Stimulated activated CD4-positive, alpha-beta T cell treated with anti-CD3 and anti-CD28 coated beads, Interleukin-4, amount 100 ng/mL, for 4 hours (primary cell): ENCODE measurements around the gene NARS2.
"Not testable (repeated sequence)": the region's sequence is repeated elsewhere in the genome, so short reads cannot be mapped to it uniquely, and the experiment has no call there.

ENCODE experiments used
- DNase-seq, 2 experiments: peaks; one replicate each; pipeline ENCODE4 v3.0.0-alpha.2; 2020

NARS2 gene

DNA sequence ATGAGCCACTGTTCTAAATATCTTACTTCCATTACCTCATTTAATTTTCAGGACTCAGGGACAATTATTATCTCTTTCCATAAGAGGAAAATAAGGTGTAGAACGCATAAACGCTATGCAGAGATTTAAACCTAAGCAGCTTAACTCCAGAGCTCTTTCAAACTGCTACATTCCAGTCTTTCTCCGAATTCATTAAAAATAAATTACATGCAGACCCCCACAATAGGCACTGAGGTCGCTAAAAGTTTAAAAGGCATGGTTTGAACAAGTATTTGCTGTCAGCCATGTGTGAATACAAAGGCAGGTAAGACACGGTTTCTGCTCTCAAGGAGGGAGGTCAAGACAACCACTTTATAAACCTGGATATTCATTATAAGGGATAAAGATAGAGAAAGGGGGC is 983 bp downstream of the NARS2 start:
- no peak for DNase-seq

- no peak for DNase-seq
Measured at GRCh38 chr11:78573271-78573670, 1.4 kb downstream of the NARS2 start.

- no peak for DNase-seq
Measured at GRCh38 chr11:78572394-78572793, 2.3 kb downstream of the NARS2 start.

DNA sequence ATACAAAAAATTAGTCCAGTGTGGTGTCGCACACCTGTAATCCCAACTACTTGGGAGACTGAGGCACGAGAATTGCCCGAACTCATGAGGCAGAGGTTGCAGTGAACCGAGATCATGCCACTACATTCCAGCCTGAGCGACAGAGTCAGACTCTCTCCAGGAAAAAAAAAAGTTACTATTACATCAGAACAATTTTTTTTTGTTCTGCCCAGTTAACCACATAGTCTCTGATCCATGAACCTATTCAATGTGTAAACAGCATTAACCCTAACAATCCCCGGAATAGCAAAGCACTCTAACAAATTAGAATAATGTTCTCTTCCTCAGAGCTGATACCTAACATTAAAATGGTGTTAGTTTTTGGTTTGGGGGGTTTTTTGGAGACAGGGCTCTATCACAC is 4.6 kb downstream of the NARS2 start:
- no peak for DNase-seq

- no peak for DNase-seq
Measured at GRCh38 chr11:78567209-78567608, 7.5 kb downstream of the NARS2 start.

DNA sequence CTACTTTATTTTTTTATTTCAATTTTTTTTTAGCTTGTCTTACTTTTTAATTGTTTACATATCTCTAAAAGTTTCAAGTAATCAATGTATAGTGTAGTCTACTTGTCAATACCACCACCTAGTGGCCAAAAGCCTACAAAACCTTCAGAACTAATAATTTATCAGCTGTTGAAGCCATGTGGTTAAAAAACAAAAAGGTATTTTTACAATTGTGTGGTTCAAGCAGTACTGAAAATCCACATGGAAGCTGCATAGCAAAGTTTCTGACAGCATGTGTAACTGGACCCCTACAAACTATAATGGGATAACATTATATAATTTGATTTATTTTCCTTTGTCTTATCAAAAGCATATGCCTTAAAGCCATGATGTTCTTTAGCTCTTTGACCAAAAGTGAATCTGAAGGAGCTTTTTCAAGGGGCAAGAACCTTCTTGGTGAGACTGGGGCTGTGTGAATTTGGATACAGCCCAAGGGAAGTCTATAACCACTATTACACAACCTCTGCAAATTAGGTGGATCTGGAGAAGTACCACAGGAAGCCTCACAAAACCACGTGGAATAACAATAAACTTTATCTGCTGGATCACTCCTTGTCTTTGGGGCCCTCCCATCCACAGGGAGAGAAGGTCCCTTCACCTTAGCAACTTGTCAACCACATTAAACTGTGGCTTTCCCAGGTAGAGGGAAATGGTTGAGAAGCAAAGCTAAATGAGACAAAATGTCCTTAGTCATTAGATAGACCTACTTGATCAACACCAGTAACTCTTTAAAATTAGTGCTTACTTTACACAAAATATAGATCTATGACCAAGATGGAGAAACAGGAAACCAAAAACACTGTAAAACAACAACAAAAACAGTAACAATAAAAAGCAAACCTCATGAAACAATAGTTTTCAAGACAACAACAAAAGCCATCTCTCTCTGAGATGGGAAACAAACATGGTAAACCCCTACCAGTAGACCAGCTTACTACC is 9.9 kb downstream of the NARS2 start:
- no peak for DNase-seq

DNA sequence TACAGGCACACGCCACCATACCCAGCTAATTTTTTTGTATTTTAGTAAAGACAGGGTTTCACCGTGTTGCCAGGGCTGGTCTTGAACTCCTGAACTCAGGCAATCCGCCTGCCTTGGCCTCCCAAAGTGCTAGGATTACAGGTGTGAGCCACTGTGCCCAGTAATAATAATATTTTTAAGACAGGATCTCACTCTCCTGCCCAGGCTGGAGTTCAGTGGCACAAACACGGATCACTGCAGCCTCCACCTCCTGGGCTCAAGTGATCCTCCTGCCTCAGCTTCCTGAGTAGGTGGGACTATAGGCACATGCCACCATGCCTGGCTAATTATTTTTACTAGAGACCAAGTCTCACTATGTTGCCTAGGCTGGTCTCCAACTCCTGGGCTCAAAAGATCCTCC is 10.6 kb downstream of the NARS2 start:
- DNase-seq = not testable (repeated sequence)

- not testable (repeated sequence) for DNase-seq
Measured at GRCh38 chr11:78563090-78563489, 11.6 kb downstream of the NARS2 start.

DNA sequence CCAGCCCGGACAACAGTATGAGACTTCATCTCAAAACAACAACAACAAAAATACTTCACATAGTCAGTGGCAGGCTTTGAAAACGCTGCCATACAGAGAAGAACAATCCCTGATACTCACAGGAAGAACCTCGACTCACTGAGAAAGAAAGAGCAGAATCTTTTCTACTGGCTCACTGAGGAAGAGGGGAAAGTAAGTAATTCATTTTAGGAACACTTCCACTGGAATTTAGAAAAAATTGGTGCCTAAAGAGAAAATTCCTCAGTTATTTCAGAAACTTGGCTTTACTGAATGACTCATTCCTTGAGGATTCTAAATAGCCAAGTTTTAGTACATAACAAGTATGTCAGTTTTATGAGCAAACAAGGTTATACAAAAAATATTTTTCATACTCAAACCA is 12.3 kb downstream of the NARS2 start:
- DNase-seq = no peak

DNA sequence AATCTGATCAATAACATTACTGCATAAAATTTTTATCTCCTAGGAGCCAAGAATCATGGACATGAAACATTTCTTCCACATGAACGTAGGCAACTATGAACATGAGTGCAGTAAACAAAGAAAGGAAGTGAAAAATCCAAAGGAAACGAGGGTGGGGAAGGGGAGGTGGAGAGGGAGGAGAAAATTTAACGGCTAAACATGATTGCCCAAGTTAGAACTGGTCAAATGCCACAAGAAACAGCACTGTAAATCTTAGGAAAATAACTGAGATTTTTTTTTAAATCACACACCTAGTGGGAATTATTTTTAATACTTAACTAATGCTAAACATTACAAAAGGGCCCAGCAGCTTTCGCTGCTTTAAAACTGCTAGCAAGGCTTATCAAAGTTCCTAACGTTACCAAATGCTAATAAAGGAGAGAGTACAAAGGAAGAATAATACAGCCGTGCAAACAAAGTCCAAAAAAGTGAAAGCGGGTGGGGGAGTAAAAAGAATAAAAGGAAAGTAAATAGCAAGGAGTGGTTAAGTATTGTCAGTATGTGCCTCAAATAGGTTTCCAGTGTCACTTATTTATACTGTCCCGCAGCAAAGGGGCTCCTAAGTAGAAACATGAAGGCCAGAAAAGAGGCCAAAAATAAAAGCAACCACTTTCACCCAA is 13.7 kb downstream of the NARS2 start:
- no peak for DNase-seq

GRCh38 chr11:78560153-78560552 is 14.5 kb downstream of the NARS2 start:
- no peak for DNase-seq

- DNase-seq = no peak
Measured at GRCh38 chr11:78557236-78557635, 17.4 kb downstream of the NARS2 start.

DNA sequence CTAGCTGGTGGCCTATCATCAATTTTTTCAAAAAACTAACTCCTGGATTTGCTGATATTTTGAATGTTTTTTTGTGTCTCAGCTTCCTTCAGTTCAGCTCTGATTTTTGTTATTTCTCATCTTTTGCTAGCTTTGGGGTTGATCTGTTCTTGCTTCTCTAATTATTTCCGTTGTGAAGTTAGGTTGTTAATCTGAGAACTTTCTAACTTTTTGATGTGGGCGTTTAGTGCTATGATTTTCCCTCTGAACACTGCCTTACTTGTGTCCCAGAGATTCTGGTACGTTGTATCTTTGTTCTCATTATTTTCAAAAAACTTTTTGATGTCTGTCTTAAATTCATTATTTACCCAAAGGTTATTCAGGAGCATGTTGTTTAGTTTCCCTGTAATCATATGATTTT is 19.1 kb downstream of the NARS2 start:
- DNase-seq = no peak

GRCh38 chr11:78552881-78553280 is 21.8 kb downstream of the NARS2 start:
- DNase-seq = no peak

- DNase-seq = not testable (repeated sequence)
Measured at GRCh38 chr11:78552139-78552538, 22.5 kb downstream of the NARS2 start.

DNA sequence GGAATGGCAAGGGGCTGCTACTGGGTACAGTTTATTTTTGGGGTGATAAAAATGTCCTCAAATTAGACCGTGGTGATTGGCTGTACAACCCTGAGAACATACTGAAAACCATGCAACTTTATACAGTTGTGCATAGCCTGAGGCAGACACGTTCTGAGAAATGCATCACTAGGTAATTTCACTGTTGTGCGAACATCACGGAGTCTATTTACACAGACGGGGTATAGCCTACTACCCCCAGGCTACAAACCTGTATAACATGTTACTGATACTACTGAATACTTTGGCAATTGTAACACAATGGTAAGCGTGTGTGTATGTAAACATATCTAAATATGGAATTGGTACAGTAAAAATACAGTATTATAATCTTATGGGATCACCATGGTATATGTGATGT is 23.6 kb downstream of the NARS2 start:
- DNase-seq = no peak

DNA sequence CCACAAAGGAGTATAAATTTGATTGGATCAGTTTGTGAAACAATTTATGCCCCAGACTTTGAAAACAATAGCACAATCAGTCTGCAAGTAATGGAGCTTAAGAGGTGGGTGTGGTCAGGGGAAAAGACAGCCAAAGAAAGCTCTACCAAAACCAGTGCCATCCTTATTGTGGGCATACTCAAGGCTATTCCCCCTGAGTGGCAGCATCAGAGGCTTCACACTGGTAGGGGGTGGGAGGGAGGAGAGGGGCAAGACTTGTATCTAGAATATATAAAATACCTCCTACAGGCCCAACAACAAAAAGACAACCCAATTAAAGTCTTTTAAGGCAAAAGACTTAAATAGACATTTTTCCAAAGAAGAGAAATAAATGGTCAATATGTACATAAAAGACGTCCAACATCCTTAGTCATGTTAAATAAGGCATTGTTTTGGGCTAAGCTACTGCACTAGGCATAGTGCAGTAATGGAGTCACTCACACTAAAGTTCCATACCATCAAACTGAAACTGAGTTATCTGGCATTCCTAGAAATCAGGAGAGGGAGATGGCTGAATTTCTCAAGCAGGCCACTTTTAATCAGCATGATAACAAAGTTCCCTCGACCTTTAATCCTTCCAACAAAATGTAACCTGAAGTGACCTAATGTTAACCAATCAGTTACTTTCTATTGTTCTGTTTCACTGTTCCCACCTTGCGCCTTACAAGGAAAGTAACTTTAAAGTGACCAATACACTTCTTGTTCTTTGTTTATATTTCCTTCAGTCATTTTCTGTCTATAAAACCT is 24.8 kb downstream of the NARS2 start:
- no peak for DNase-seq

DNA sequence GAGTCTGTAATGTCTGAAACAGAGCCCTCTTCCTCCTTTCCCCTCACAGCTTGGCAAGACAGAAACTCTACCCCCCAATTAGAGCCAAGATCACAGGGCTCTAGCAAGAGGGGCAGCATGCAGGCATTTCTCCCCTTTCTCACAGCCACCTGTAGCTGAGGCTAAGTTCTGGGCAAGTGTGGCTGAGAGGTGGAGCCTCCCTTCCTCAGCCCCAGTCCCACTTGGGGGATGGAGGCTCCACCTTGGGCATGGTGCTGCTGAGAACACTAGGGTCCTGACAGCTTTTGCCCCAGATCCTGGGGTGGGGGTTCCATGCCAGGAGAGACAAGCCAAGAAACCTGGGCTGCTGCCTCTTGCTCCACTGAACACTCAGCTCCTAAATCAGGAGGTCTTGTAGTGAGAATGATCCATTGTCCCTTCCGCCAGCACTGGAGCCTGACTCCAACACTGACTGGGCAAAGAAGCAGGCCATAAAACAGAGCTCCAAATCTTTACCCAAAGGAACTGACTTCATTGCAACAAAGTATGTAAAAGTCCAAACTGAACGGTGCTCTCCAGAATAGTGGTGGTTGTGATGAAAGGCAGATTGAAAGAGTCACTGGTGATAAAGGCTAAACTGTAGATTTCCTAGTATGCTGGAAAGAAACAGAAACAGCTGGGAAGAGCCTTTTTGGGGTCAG is 25.6 kb downstream of the NARS2 start:
- DNase-seq = no peak

DNA sequence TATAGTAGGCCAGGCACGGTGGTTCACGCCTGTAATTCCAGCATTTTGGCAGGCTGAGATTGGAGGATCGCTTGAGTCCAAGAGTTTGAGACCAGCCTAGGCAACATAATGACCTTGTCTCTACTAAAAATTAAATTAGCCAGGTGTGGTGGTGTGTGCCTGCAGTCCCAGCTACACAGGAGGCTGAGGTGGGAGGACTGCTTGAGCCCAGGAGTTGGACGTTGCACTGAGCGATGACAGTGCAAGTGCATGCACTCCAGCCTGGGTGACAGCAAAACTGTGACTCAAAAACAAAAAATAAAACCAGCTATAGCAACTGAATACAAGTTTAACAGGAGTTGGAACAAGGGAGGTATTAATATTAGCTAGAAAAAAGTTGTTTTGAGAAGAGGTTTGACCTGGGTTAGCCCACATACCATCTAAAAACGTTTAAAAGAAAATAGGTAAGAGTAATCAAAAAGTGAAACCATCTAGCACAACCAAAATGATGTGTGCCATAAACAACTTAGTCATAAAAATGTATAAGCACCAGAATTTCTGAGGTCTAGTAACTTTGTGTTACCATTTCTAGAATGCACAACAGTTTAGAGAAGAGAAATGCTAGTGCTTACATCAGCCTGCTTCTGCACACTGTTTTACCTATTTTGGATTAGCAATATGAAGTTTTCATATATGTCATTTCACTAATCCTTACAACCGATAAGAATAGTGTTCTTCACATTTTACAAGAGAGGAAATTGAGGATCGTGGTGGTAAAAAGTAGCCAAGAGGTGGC is 26.5 kb downstream of the NARS2 start:
- DNase-seq = no peak

DNA sequence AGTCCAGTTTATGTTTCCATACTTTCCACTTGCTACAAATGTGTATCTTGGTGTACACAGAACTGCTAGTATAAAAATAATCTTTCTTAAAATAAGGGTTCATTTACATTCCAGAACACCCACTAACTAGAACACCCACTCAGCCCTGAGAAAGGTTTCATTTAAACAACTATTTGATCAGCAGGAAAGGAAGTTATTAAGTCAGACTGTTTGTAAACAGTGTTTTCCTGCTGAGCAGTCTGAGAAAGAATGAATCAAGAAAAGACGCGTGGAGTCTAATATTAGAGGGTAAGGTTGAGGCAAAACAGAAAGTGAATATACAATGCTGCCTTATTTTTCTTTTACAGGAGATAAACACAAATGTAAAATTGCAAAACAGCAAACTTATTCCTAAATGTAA is 32.7 kb downstream of the NARS2 start:
- DNase-seq = no peak

DNA sequence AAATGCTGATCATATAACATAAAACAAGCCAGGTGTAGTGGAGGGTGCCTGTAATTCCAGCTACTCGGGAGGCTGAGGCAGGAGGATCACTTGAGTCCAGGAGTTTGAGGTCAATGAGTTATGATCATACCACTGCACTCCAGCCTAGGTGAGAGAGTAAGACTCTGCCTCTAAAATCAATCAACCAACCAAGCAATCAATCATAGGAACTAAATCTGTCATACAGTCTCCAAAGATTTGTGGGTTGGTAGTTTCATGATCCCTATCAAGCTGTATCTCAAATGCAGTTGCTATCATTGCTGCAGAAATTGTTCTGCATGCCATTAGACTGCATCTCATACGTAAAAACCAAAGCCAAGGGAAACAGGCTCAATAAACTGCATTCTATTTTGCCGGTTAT is 33.1 kb downstream of the NARS2 start:
- no peak for DNase-seq

DNA sequence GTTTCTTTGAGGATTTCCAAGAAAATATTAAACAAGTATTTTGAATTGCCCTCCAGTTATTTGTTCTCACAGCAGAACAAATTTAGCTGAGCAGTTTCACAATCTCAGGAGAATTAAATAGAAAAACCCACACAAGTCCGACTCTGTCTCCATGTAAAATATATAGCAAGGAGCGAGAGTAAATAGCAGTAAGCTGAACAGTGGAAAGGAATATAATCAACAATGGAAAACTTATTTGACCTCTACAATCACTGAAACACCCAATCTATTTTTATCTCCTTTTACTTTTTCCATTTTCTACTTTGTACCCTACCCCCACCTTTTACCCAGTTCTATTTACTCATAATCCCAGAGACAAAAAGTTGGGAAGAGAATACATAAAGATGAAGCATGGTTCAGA is 34.4 kb downstream of the NARS2 start:
- no peak for DNase-seq
